Stimulated activated CD4-positive, alpha-beta T cell treated with anti-CD3 and anti-CD28 coated beads, Interleukin-4, amount 100 ng/mL, for 24 hours (primary cell): ENCODE data around the gene SNHG17.
"Not testable (repeated sequence)": the region's sequence is repeated elsewhere in the genome, so short reads cannot be mapped to it uniquely, and the experiment has no call there.

Experiments used
- DNase-seq: peaks from one replicate; pipeline ENCODE4 v3.0.0-alpha.2; 2020

The SNHG17 gene

GRCh38 chr20:38414769-38415450 is 20.2 kb downstream of the SNHG17 start:
- DNase-seq = no peak

- DNase-seq = no peak
These were observed 22.1 kb downstream of the SNHG17 start for GRCh38 chr20:38412877-38413577.

GRCh38 chr20:38407822-38408221 is 27.3 kb downstream of the SNHG17 start:
- not testable (repeated sequence) for DNase-seq

GRCh38 chr20:38407321-38407720 is 27.8 kb downstream of the SNHG17 start:
- no peak for DNase-seq

- no peak for DNase-seq
These were observed 28.7 kb downstream of the SNHG17 start for GRCh38 chr20:38406476-38406875.

GRCh38 chr20:38405132-38405531 is 30.0 kb downstream of the SNHG17 start:
- no peak for DNase-seq

- no peak for DNase-seq
These were observed 31.1 kb downstream of the SNHG17 start for GRCh38 chr20:38404016-38404415.

GRCh38 chr20:38402816-38403215 is 32.3 kb downstream of the SNHG17 start:
- DNase-seq = no peak

GRCh38 chr20:38402089-38402488 is 33.0 kb downstream of the SNHG17 start:
- DNase-seq = no peak

GRCh38 chr20:38395751-38396395 is 39.3 kb downstream of the SNHG17 start:
- DNase-seq = not testable (repeated sequence)

GRCh38 chr20:38395165-38395564 is 40.0 kb downstream of the SNHG17 start:
- DNase-seq = no peak

GRCh38 chr20:38393259-38393658 is 41.9 kb downstream of the SNHG17 start:
- no peak for DNase-seq

- DNase-seq = no peak
These were observed 42.8 kb downstream of the SNHG17 start for GRCh38 chr20:38392356-38392755.

GRCh38 chr20:38387953-38388352 is 47.2 kb downstream of the SNHG17 start:
- no peak for DNase-seq

- DNase-seq = no peak
These were observed 48.3 kb downstream of the SNHG17 start for GRCh38 chr20:38386851-38387250.

- DNase-seq = no peak
These were observed 49.1 kb downstream of the SNHG17 start for GRCh38 chr20:38386004-38386403.

- no peak for DNase-seq
These were observed 52.0 kb downstream of the SNHG17 start for GRCh38 chr20:38383147-38383546.

GRCh38 chr20:38377838-38378237 is 57.3 kb downstream of the SNHG17 start:
- DNase-seq = not testable (repeated sequence)

- DNase-seq = no peak
These were observed 58.0 kb downstream of the SNHG17 start for GRCh38 chr20:38377039-38377685.

- DNase-seq = no peak
These were observed 61.2 kb downstream of the SNHG17 start for GRCh38 chr20:38373898-38374297.

- no peak for DNase-seq
These were observed 61.8 kb downstream of the SNHG17 start for GRCh38 chr20:38373231-38373867.

- no peak for DNase-seq
These were observed 62.3 kb downstream of the SNHG17 start for GRCh38 chr20:38372806-38373205.
